ENCODE results near the gene GPRC5D.

Gene GPRC5D

DNA sequence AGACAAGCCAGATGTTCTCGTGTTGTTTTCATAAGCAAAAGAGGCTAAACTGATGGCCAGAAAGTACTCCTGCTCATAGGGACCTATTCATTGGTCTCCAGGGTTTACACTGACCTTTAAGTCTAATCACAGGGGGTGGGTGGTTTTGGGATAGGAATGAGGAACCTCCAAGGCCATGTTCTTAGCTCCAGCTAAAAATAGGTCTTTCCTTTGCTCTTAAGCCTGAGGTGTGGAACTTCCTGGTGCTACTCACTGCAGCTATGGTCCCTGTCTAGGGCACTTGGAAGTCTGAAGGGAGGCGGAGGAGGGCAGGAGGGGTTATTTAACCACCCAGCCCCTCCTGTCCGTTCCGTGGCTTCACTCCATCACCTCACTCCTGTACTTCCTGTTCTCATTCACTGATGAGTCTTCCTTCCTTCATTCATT, 42.0 kb downstream of the GPRC5D start:
- peak; percentile 87 for DNase-seq (ENCODE audit: low read depth)
- TF ChIP-seq CTCF (IDR thresholded peaks at IDR 0.05; ENCODE audit: low read length, missing control alignments) = no peak
- H3K4me3 ChIP-seq (replicated peaks; ENCODE audit: low read depth, low read length) = no peak overlapping the region

DNA sequence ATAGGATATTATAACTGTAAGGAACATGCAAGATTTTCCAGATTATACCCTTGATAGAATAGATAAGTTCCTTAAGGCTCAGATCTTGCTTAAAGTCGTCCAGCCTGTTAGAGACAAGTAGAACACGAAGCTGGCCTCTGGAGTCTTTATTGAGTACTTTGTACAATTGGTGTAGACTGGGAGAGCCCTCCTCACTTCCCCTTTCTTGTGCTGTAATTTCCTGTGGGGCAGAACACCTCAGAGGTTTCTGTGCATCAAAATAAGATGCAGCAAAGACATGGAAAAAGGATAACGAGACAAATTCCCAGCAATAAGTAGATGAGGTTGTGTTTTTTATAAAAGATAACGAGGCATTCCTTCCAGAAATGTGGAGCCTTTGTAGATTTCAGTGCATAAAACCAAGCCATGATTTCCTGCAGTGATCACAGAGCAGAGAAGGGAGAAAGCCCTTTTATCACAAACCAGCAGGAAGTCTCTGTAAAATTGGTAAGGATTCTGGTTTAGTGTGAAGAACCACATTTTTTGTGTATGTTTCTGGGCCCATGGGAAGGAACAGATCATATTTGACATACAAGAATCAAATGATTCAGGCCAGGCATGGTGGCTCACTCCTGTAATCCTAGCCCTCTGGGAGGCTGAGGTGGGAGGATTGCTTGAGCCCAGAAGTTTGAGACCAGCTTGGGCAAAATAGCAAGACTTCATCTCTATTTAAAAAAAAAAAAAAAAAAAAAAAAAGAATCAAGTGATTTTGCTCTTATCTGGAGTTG, 42.6 kb downstream of the GPRC5D start:
- no peak for DNase-seq (ENCODE audit: low read depth)
- TF ChIP-seq CTCF (IDR thresholded peaks at IDR 0.05; ENCODE audit: low read length, missing control alignments) = no peak
- H3K4me3 ChIP-seq (replicated peaks; ENCODE audit: low read depth, low read length) = no peak overlapping the region

DNA sequence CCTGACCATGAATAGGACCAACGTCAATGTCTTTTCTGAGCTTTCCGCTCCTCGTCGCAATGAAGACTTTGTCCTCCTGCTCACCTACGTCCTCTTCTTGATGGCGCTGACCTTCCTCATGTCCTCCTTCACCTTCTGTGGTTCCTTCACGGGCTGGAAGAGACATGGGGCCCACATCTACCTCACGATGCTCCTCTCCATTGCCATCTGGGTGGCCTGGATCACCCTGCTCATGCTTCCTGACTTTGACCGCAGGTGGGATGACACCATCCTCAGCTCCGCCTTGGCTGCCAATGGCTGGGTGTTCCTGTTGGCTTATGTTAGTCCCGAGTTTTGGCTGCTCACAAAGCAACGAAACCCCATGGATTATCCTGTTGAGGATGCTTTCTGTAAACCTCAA, 43.3 kb downstream of the GPRC5D start:
- H3K4me3 ChIP-seq (replicated peaks; ENCODE audit: low read depth, low read length) = no peak overlapping the region
- DNase-seq (ENCODE audit: low read depth) = no peak
- no peak for TF ChIP-seq CTCF (IDR thresholded peaks at IDR 0.05; ENCODE audit: low read length, missing control alignments)

DNA sequence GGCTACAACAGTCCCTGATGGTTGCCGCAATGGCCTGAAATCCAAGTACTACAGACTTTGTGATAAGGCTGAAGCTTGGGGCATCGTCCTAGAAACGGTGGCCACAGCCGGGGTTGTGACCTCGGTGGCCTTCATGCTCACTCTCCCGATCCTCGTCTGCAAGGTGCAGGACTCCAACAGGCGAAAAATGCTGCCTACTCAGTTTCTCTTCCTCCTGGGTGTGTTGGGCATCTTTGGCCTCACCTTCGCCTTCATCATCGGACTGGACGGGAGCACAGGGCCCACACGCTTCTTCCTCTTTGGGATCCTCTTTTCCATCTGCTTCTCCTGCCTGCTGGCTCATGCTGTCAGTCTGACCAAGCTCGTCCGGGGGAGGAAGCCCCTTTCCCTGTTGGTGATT, 43.7 kb downstream of the GPRC5D start:
- no peak for DNase-seq (ENCODE audit: low read depth)
- no peak overlapping the region for H3K4me3 ChIP-seq (replicated peaks; ENCODE audit: low read depth, low read length)
- no peak for TF ChIP-seq CTCF (IDR thresholded peaks at IDR 0.05; ENCODE audit: low read length, missing control alignments)

GRCh38 chr12:12907552-12907951, 44.4 kb downstream of the GPRC5D start:
- TF ChIP-seq CTCF (IDR thresholded peaks at IDR 0.05; ENCODE audit: low read length, missing control alignments) = no peak
- no peak for DNase-seq (ENCODE audit: low read depth)

DNA sequence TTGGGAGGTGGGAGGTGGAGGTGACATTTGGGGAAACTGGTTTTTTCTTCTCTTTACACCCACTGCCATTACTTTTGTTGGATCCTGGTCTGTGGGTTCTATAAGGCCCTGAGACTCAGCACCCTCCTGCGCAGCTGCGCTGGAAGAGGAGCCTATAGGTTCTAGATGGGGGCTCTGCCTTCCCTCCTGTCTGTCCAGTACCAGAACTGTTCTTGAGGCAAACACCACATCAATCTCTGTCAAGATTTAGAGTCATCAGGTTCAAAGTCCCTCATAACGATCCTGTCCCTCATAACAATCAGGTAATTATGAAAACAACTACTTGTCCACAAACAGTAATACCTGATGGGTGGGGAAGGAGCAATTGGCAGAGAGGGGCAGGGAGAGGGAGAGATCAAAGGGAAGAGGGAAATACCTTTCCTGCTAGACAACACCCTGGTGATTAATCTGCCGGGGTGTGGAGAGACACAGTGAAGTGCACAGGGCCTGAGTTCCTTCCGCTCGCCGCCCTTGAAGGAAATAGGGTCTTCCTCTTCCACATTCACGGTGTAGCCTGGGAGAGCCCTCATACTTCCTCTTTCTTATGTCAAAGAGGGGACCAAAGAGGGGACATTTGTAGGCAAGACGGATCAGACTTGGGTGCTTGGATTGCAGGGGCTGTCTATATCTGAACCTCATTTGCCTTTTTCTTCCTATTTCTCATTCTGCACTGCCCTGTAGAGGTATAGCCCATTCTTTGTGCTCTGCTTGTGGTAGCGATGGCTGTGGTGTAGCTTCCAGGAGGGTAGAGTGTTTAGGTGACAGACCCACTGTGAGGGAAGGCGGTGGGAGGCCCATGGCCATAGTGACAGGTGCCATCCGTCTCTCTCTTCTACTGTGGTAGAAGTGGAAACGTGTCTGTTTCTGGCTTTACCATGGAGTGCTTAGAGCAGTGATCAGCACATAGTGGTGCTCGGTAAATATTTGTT, 48.0 kb downstream of the GPRC5D start:
- DNase-seq (ENCODE audit: low read depth) = no peak
- no peak overlapping the region for H3K4me3 ChIP-seq (replicated peaks; ENCODE audit: low read depth, low read length)
- TF ChIP-seq CTCF (IDR thresholded peaks at IDR 0.05; ENCODE audit: low read length, missing control alignments) = no peak

More at GRCh38 chr12:12907552-12907951, 44.4 kb downstream of the GPRC5D start:
- H3K4me3 ChIP-seq (replicated peaks; ENCODE audit: low read depth, low read length) = no peak overlapping the region
